HEK293 (cell line): ENCODE measurements around the gene ALB.

Experiments
- CTCF ChIA-PET: fragments of 350-600 bp; formaldehyde crosslinking; extraction: SDS; loops from one replicate; lab custom pipeline; 2021; ENCODE audit warnings: antibody characterized with exemption; lab: Yijun Ruan, JAX
- POLR2A ChIA-PET: fragments of 300-600 bp; formaldehyde crosslinking; extraction: SDS; loops from one replicate; lab custom pipeline; 2020; ENCODE audit warnings: antibody characterized with exemption, inconsistent platforms; lab: Yijun Ruan, JAX
- H3K27ac ChIP-seq: fragments of 200-500 bp; sonication (Bioruptor generic); 2 replicates; pipeline ENCODE4 v1.5.1; 2014; ENCODE audit warnings: low read depth, low read length, control low read depth, inconsistent platforms; ENCODE audit errors: extremely low read depth
- H3K36me3 ChIP-seq, 2 experiments: fragments of 200-500 bp in 1 of 2; sonication (Bioruptor generic) in 1 of 2; 1 replicate in 1 of 2; 2 replicates in 1 of 2; pipeline ENCODE4 v1.5.1; 2014 to 2017; ENCODE audit warnings: inconsistent platforms in 2 of 2, low read length in 2 of 2; ENCODE audit not compliant: control insufficient read depth in 2 of 2, insufficient read depth in 1 of 2
- H3K4me1 ChIP-seq: fragments of 200-500 bp; sonication (Bioruptor generic); 2 replicates; pipeline ENCODE4 v1.5.1; 2014; ENCODE audit warnings: mild to moderate bottlenecking, low read length, inconsistent platforms; ENCODE audit not compliant: control insufficient read depth, insufficient read depth
- H3K4me3 ChIP-seq: 2 replicates; pipeline ENCODE4 v1.5.1; 2011; ENCODE audit warnings: low read depth, mild to moderate bottlenecking, control low read depth, low read length, moderate library complexity
- H3K9me3 ChIP-seq: fragments of 200-500 bp; sonication (Bioruptor generic); 2 replicates; pipeline ENCODE4 v1.5.1; 2014; ENCODE audit warnings: low read depth, low read length, inconsistent platforms; ENCODE audit not compliant: control insufficient read depth, insufficient read depth
- BCL11A ChIP-seq: fragments of 450-650 bp; formaldehyde crosslinking; IDR thresholded peaks from 2 replicates; pipeline ENCODE4 v1.5.1; 2016; ENCODE audit warnings: low read depth, missing biosample characterization, missing genetic modification characterization
- FEZF1 ChIP-seq: fragments of 450-650 bp; formaldehyde crosslinking; IDR thresholded peaks from 2 replicates; pipeline ENCODE4 v1.5.1; 2016; ENCODE audit warnings: missing biosample characterization, missing genetic modification characterization
- GLI2 ChIP-seq: fragments of 450-650 bp; formaldehyde crosslinking; IDR thresholded peaks from 2 replicates; pipeline ENCODE4; 2017; ENCODE audit warnings: missing biosample characterization, missing genetic modification characterization, low read depth, borderline replicate concordance
- GLI4 ChIP-seq: fragments of 450-650 bp; formaldehyde crosslinking; IDR thresholded peaks from 2 replicates; pipeline ENCODE4 v1.5.1; 2016; ENCODE audit warnings: missing biosample characterization, missing genetic modification characterization
- GLIS1 ChIP-seq: fragments of 450-650 bp; formaldehyde crosslinking; IDR thresholded peaks from 2 replicates; pipeline ENCODE4 v1.5.1; 2016; ENCODE audit warnings: missing biosample characterization, missing genetic modification characterization
- HOXD13 ChIP-seq: sonication (generic); formaldehyde crosslinking; IDR thresholded peaks from 2 replicates; pipeline ENCODE4 v1.8.0; 2022; ENCODE audit warnings: missing genetic modification reagents, borderline replicate concordance
- IKZF3 ChIP-seq: fragments of 450-650 bp; IDR thresholded peaks from 2 replicates; pipeline ENCODE4 v1.5.0; 2018; ENCODE audit warnings: missing biosample characterization, mild to moderate bottlenecking, missing genetic modification characterization, moderate library complexity
- MEIS1 ChIP-seq: sonication (generic); formaldehyde crosslinking; IDR thresholded peaks from 2 replicates; pipeline ENCODE4 v1.8.1; 2022; ENCODE audit warnings: missing genetic modification reagents, mild to moderate bottlenecking, borderline replicate concordance
- ZBTB20 ChIP-seq: fragments of 450-650 bp; formaldehyde crosslinking; IDR thresholded peaks from 2 replicates; pipeline ENCODE4 v1.5.1; 2016; ENCODE audit warnings: missing biosample characterization, missing genetic modification characterization
- ZFP41 ChIP-seq: fragments of 450-650 bp; formaldehyde crosslinking; IDR thresholded peaks from 2 replicates; pipeline ENCODE4 v1.5.1; 2016; ENCODE audit warnings: missing biosample characterization, missing genetic modification characterization, borderline replicate concordance
- ZIC2 ChIP-seq: fragments of 450-650 bp; formaldehyde crosslinking; IDR thresholded peaks from 2 replicates; pipeline ENCODE4 v1.5.1; 2016; ENCODE audit warnings: missing biosample characterization, missing genetic modification characterization
- ZNF157 ChIP-seq: fragments of 450-650 bp; formaldehyde crosslinking; IDR thresholded peaks from 2 replicates; pipeline ENCODE4 v1.5.1; 2016; ENCODE audit warnings: missing biosample characterization, missing genetic modification characterization
- ZNF214 ChIP-seq: fragments of 450-650 bp; formaldehyde crosslinking; IDR thresholded peaks from 2 replicates; pipeline ENCODE4 v1.5.1; 2017; ENCODE audit warnings: missing biosample characterization, mild to moderate bottlenecking, missing genetic modification characterization, borderline replicate concordance
- ZNF530 ChIP-seq: fragments of 450-650 bp; formaldehyde crosslinking; IDR thresholded peaks from 2 replicates; pipeline ENCODE4 v1.5.1; 2016; ENCODE audit warnings: low read depth, missing biosample characterization, missing genetic modification characterization
- ZNF544 ChIP-seq: fragments of 450-650 bp; formaldehyde crosslinking; IDR thresholded peaks from 2 replicates; pipeline ENCODE4 v1.5.0; 2017; ENCODE audit warnings: missing biosample characterization, missing genetic modification characterization
- ZNF580 ChIP-seq: fragments of 450-650 bp; formaldehyde crosslinking; IDR thresholded peaks from 2 replicates; pipeline ENCODE4 v1.5.1; 2016; ENCODE audit warnings: missing biosample characterization, missing genetic modification characterization
- ZNF624 ChIP-seq: fragments of 450-650 bp; formaldehyde crosslinking; IDR thresholded peaks from 2 replicates; pipeline ENCODE4 v1.5.1; 2017; ENCODE audit warnings: missing biosample characterization, missing genetic modification characterization
- ZNF645 ChIP-seq: fragments of 450-650 bp; formaldehyde crosslinking; IDR thresholded peaks from 2 replicates; pipeline ENCODE4; 2016; ENCODE audit warnings: missing biosample characterization, missing genetic modification characterization
- ZNF670 ChIP-seq: fragments of 450-650 bp; formaldehyde crosslinking; IDR thresholded peaks from 2 replicates; pipeline ENCODE4 v1.5.1; 2016; ENCODE audit warnings: missing biosample characterization, missing genetic modification characterization, low read depth
- ZNF76 ChIP-seq: fragments of 450-650 bp; formaldehyde crosslinking; IDR thresholded peaks from 2 replicates; pipeline ENCODE4; 2016; ENCODE audit warnings: low read depth, missing biosample characterization, missing genetic modification characterization, borderline replicate concordance
- TF ChIP-seq, protein P1 (sequence below): fragments of 450-650 bp; formaldehyde crosslinking; IDR thresholded peaks from 2 replicates; pipeline ENCODE4 v1.5.1; 2016; ENCODE audit warnings: missing biosample characterization, missing genetic modification characterization, low read depth
- TF ChIP-seq, protein P2 (sequence below): fragments of 450-650 bp; formaldehyde crosslinking; IDR thresholded peaks from 2 replicates; pipeline ENCODE4 v1.5.1; 2017; ENCODE audit warnings: missing biosample characterization, missing genetic modification characterization

The ALB gene

GRCh38 chr4:73419106-73420038 lies 15.3 kb downstream of the ALB start:
- ChIA-PET CTCF (no interaction called here), POLR2A (no interaction called here)
- Histone ChIP-seq H3K9me3 (no peaks in the 10 kb centered on the region), H3K4me1 (no peaks in the 10 kb centered on the region), H3K4me3 (no peak overlapping the region), H3K36me3 (no peaks in the 10 kb centered on the region), H3K27ac (no peak overlapping the region)
- TF ChIP-seq, protein P1, sequence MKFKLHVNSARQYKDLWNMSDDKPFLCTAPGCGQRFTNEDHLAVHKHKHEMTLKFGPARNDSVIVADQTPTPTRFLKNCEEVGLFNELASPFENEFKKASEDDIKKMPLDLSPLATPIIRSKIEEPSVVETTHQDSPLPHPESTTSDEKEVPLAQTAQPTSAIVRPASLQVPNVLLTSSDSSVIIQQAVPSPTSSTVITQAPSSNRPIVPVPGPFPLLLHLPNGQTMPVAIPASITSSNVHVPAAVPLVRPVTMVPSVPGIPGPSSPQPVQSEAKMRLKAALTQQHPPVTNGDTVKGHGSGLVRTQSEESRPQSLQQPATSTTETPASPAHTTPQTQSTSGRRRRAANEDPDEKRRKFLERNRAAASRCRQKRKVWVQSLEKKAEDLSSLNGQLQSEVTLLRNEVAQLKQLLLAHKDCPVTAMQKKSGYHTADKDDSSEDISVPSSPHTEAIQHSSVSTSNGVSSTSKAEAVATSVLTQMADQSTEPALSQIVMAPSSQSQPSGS (tag by site-specific recombination), result no peak
- no peak for TF ChIP-seq ZIC2
- TF ChIP-seq GLI4 (tag by site-specific recombination), result no peak
- TF ChIP-seq HOXD13 (CRISPR knock-in tag), result no peak

DNA sequence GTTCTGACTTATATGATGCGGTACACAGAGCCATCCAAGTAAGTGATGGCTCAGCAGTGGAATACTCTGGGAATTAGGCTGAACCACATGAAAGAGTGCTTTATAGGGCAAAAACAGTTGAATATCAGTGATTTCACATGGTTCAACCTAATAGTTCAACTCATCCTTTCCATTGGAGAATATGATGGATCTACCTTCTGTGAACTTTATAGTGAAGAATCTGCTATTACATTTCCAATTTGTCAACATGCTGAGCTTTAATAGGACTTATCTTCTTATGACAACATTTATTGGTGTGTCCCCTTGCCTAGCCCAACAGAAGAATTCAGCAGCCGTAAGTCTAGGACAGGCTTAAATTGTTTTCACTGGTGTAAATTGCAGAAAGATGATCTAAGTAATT lies 16.5 kb downstream of the ALB start:
- no peaks in the 10 kb centered on the region for H3K36me3 ChIP-seq
- H3K4me3 ChIP-seq, result no peak overlapping the region
- TF ChIP-seq ZFP41 (no peak), ZNF530 (tag by site-specific recombination) (no peak), IKZF3 (tag by site-specific recombination) (no peak), ZBTB20 (no peak), ZNF580 (no peak), MEIS1 (CRISPR knock-in tag) (no peak), BCL11A (tag by site-specific recombination) (no peak), GLIS1 (tag by site-specific recombination) (no peak)
- CTCF ChIA-PET, result no interaction called here
- POLR2A ChIA-PET, result no interaction called here
- no peaks in the 10 kb centered on the region for H3K4me1 ChIP-seq
- no peak overlapping the region for H3K27ac ChIP-seq
- H3K9me3 ChIP-seq, result no peaks in the 10 kb centered on the region

DNA sequence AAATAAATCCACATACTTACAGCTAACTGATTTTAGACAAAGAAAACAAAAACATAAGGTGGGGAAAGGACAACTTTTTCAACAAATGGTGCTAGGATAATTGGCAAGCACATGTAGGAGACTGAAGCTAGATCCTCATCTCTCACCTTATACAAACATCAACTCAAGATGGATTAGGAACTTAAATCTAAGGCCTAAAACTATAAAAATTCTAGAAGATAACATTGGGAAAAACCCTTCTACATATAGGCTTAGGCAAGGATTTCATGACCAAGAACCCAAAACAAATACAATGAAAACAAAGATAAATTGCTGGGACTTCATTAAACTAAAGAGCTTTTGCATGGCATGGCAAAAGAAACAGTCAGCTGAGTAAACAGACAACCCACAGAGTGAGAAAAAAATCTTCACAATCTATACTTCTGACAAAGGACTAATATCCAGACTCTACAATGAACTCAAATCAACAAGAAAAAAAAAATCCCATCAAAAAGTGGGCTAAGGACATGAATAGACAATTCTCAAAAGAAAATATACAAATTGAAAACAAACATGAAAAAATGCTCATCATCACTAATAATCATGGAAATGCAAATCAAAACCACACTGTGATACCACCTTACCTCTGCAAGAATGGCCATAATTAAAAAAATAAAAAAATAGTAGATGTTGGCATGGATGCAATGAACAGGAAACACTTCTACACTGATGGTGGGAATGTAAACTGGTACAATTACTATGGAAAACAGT lies 17.8 kb downstream of the ALB start:
- CTCF ChIA-PET, result no interaction called here
- POLR2A ChIA-PET, result no interaction called here
- Histone ChIP-seq H3K9me3 (no peaks in the 10 kb centered on the region), H3K4me3 (no peak overlapping the region), H3K4me1 (no peaks in the 10 kb centered on the region), H3K36me3 (no peaks in the 10 kb centered on the region), H3K27ac (no peak overlapping the region)
- no peak for TF ChIP-seq ZNF544 (tag by site-specific recombination)
- TF ChIP-seq ZNF670 (tag by site-specific recombination), result no peak

DNA sequence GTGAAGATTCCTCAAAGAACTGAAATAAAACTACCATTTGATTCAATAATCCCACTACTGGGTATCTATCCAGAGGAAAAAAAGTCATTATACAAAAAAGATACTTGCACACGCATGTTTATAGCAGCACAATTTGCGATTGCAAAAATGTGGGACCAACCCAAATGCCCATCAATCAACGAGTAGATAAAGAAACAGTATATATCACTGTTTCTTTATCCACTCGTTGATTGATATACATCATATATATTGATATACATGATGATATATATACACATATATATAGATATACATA lies 18.3 kb downstream of the ALB start:
- Histone ChIP-seq H3K9me3 (no peaks in the 10 kb centered on the region), H3K4me1 (no peaks in the 10 kb centered on the region), H3K27ac (no peak overlapping the region), H3K4me3 (no peak overlapping the region), H3K36me3 (no peaks in the 10 kb centered on the region)
- CTCF ChIA-PET, result no interaction called here
- POLR2A ChIA-PET, result no interaction called here
- TF ChIP-seq ZNF214 (tag by site-specific recombination) (no peak), ZNF645 (no peak), ZFP41 (no peak), GLI2 (tag by site-specific recombination) (no peak), ZNF157 (tag by site-specific recombination) (no peak), ZNF76 (tag by site-specific recombination) (no peak), ZNF624 (no peak), FEZF1 (no peak)
- TF ChIP-seq, protein P2, sequence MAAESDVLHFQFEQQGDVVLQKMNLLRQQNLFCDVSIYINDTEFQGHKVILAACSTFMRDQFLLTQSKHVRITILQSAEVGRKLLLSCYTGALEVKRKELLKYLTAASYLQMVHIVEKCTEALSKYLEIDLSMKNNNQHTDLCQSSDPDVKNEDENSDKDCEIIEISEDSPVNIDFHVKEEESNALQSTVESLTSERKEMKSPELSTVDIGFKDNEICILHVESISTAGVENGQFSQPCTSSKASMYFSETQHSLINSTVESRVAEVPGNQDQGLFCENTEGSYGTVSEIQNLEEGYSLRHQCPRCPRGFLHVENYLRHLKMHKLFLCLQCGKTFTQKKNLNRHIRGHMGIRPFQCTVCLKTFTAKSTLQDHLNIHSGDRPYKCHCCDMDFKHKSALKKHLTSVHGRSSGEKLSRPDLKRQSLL (tag by site-specific recombination), result no peak
